ENCODE results near the gene TMOD2.

TMOD2 gene

DNA sequence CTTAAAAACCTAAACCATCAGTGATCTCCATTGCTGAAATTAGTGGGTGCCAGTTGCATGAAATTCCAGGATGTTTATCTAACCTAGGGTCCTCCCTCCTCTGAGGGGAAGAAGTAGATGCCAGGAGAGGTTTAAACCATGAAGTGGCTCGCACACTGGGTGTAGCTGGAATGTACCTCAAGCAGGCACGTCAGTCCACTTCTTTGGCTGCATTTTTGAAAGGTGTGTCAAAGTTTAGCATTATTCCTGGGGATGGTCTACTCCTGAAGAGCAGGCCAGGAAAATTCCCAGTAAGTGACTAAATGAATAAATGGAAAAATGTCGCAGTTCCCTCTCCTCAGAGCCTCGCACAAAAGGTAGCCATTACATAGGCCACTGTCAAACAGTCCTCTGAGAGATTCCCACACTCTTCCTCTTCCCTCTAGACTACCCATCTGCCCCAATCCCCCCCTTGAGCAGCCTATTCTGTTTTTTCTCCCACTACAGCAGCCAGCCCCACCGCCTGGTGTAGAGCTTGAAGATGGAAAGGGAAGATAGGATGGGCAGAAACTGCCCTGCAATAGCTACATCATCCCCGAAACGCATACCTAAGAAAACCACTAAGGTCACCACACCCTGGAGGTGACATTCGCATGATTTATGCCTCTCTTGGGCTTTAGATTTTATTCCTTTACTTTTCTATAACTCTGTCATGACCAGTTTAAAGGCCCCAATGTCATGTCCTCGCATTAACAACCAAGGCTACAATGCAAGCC lies 77.4 kb downstream of the TMOD2 start:
- DNase-seq, result no peak

DNA sequence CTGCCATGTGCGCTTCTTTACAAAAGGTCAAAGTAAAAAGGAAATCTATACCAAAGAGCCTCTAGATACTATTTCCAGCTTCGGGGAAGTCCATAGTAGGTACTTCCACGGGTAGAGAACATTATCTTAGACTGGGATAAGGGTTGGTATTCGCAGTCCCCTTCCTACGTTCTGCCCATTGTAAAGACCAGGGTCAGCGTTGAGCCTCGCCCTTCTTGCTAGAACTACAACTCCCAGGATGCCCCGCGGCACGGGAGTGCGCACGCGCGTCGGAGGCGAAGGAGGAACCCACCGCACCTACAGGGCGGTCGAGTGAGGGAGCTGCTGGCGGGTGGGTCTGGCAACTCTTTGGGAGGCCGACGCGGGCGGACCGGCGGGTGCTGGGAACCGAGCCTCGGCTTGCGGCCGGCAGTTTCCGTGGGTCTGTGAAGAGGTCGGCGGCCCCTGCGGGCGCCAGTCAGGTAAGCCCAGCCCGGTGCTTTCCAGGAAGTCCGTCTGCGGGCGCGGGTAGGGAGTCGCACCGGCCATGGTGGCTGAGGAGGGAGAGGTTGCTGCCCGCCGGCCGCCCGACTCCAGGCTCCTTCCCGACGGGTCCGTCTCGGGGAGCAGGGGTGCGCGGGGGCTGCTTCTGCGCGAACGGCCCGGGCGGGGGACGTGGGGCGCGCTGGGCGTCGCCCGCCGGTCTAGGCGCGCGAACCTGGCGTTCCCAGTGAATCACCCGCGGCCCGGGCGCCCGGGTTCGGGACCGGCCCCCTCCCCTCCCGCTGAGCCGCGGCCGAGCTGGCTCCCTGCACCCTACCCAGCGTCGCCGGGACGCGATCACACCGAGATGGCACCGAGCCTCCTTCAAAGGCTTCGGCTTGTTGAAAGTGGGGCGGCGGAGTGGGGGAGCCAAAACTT lies 78.2 kb downstream of the TMOD2 start, which contains the start of gene TMOD3:
Gene TMOD3 (plus strand): TSS at position 278 of the 900 bp plus-strand sequence. CDS start 33,232 bp downstream, outside the sequence.
- peak; percentile 83 for DNase-seq

DNA sequence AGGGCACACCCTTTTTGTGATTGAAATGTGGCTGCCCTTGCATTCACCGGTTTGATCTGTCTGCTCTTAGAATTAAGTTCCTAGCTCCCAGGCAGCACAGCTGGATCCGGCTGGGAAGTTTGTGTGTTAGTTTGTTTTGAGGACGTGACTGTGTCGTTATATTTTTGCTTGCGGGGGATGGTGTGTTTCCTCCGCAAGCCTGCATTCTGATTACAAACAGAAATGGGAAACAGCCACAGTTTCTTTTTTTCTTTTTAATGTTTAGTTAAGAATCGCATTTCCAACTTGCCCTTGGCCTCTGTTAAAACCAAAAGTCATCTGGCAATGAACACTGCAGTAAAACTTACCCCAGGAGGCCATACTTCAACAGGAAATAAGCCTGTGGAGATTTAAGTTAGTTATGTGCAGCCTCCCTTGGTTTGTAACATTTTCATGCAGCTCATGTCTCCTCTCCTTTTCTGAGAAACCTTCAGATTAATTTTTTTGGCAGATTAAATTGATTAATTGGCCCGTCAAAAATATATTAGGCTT lies 78.9 kb downstream of the TMOD2 start:
- DNase-seq, result no peak

DNA sequence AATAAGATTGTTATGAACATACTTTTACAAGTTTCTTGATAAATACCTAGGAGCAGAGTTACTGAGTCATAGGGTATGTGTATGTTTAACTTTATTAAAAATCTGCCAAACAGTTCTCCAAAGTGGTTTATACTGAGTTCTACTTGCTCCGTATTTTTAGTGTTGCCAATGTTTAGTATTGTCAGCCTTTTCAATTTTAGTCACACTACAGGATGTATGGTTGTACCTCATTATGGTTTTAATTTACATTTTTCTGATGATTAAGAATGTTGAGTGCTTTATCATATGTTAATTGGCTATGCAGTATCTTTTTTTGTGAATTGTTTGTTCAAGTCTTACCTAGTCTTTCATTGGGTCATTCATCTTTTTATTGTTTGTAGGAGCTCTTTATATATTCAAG lies 82.4 kb downstream of the TMOD2 start:
- DNase-seq, result no peak

DNA sequence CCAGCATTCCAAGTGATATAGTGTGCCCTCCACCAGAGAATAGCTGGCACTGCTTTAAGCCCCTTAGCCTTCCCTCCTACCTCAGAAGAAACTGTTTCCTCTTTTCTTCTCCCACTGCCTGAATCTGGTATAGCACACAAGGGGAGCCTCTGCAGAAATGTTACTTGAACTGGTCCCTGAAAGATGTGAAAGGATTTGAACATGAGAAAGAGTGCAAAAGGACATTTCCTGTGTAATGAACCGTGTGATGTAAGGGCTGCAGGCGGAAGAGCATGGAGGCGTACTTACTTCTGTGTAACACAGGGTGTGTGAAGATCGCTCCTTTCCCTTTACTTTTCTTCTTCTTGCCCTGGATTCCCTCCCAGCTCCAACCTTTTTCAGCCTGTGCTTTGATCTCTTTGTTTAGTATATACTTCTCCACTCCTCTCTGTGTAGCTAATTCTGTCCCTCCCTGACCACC lies 86.4 kb downstream of the TMOD2 start:
- DNase-seq, result peak; percentile 7

DNA sequence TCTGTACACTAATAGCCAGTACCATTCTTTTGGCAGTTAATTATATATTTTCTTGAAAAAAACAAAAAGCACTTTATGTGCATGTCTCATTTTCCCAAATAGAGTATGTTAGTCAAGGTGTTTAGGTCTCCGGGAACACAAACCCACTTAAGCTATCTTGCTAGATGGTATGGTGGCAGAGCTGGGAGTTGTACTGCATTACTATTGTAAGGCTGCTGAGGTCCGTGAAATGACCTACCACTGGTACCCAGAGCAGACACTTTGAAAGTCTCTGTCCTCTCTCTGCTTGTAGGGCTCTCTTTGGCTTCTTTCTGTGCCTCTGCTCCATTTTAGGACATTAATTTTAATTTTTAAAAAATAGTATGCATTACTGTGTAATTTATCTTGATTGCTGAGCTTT lies 86.9 kb downstream of the TMOD2 start:
- DNase-seq, result no peak

DNA sequence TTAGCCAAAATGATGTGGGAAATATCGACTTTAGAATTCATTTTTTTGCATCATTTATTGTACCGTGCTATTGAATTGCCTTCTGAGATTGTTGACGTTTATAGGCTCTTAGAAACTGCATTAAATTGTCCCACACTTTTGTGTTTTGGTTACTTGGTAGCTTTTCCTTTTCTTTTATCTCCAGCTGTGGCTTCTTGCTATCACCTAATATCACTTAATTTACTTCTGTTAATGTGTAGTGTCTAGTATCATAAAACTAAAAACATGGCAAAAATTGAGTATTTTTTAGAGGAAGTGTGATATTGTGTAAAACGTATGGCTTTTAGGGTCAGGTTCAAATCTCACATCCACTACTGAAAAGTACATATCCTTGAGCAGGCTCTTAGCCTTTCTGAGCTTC lies 89.3 kb downstream of the TMOD2 start:
- DNase-seq, result no peak

DNA sequence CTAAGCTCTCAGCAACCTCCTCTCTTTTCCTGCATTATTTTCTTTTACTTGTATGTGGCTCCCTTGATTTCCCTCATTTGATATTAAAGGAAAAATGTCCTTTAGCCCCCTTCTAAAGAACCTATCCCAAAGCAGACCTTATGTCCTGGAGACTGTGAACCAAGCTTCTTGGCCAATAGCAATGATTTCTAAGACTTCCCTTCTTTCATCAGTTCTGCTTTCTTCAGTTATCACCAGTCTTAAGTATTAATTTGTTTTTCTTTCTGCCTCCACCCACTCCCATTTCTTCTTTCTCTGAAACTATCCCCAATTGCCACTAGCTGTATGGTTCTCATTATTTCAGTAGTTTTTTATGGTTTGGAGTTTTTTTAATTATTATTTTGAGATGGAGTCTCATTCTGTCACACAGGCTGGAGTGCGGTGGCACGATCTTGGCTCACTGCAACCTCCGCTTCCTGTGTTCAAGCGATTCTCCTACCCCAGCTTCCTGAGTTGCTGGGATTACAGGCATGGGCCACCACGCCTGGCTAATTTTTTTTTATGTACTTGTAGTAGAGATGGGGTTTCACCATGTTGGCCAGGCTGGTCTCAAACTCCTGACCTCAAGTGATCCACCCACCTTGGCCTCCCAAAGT lies 90.1 kb downstream of the TMOD2 start:
- no peak for DNase-seq

DNA sequence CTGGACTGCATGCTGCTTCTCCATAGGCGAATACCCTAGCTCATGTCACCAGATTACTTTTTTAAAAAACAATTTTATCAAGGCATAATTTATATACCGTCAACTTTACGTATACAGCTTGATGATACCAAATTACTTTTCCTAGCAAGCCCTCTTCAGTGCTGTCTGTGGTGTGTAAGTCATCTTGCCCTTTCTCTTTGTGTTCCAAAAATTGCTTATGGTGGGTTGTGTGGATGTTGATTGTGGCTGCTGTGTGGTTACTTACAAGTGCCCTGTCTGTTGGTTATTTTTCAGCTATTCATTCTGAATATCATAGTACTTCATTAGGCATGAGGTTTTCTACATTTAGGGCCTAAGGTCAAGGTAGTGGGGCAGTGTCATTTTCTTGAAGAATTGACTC lies 90.9 kb downstream of the TMOD2 start:
- DNase-seq, result no peak

DNA sequence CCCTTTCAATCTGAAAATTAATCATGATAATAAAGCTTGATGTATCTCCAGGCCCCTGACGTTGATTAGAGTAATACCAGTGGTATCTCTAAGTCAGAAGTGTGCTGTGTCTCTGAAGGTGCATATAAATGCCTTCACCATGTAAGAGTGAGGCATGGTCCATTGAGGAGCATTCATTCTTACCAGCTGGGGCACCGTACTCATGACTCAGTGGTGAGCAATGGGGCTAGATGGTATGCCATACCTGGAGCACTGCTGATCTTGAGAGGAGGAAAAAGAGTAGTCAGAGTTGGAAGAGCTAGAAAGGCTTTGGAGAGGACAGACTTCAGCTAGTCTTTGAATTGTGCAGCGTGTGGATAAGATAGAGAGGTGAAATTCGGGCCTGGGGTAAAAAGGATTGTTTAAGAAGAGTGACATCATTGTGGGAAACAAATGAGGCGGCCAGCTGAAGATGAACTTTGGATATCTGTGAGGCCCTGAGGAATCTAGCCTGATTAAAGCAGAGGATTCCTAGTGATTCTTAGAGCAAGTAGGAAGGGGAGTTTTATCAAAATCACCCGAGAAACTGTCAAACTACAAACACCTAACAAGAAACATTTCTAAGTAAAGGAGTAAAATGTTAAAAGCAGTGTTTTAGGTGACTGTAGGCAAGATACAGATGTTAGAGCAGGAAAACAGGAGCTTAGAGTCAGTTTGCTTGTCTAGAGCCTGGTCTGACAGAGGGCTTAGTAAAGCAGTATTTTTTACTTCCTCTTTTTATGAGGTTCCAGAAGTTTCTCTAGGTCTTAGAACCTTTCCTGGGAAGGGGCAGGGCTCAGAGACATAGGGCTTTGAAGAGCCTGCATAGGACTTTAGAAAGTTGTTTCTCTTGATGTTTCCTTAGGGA lies 91.7 kb downstream of the TMOD2 start:
- DNase-seq, result no peak

DNA sequence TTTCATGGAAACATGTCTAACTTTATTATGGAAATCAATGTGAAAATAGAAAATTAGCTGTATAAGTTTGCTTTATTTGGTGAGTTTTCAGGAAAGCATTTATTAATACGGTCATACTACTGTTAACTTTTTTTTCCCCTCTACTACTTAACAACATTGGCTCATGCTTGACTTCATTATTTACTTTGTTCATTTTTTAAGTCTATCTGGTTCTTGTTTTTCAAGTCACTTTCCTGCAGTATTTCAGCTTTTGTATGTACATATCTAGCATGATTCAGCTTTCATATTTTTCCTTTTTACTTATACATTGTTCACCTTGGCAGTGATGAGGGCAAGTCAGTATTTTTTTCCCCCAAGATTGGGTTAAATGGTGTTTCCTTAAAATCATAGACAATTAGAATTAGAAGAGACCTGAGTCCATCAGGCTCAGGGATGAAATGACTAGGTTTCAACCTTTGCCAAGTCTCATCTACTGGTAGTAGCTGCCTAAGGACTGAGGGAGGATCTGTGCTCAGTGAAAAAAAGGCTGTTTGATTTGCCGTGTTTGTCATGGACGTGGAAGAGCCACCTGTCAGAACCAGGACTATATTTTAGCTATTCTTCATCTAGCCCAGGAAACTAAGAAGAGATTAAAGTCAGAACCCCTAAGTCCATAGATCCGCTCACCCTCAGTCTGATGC lies 93.5 kb downstream of the TMOD2 start:
- no peak for DNase-seq

DNA sequence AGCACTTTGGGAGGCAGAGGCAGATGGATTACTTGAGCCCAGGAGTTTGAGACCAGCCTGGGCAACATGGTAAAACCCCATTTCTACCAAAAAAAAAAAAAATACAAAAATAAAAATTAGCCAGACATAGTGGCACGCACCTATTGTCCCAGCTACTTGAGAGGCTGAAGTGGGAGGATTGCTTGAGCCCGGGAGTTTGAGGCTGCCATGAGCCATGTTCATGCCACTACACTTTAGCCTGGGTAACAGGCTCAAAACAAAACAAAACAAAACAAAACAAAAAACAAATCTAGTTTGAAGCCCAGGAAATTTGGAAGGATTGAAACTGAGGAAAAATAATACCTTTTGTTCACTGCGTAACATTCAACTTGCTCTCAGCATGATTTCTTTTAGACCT lies 94.7 kb downstream of the TMOD2 start:
- DNase-seq, result no peak

DNA sequence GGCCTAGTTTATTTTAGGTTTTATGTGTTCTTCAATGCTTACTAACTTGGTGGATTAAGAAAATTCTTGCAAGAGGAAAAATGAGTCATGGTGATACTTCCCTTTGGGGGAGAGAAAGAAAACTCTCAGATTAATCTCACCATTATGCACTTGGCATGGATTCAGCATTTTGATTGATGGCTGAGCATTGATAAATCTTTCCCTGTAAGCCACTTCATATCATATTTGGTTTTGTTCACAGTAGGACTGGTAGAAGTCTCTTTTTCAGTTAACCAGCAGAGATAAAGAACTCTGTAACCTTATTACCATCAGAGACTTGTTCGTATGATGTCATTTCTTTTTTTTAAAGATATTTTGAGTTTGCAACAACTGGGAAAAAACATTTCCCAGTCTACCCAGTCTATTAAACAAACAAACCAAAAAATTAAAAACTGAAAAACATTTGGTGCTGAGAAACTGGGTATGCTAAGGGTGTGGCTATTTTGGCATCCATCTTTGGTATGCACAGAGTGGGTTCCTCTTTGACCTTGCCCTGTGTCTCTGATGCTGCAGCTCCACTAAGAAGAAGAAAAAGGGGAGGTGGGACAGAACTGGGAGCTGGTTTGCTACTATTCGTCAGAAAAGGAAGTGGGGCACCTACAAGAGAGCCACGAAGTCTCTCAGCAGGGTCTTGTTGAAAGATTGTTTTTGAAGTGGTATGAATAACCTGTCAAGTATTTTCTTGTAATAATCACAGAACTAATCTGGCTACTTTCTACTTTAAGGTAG lies 95.2 kb downstream of the TMOD2 start:
- DNase-seq, result peak; percentile 26

DNA sequence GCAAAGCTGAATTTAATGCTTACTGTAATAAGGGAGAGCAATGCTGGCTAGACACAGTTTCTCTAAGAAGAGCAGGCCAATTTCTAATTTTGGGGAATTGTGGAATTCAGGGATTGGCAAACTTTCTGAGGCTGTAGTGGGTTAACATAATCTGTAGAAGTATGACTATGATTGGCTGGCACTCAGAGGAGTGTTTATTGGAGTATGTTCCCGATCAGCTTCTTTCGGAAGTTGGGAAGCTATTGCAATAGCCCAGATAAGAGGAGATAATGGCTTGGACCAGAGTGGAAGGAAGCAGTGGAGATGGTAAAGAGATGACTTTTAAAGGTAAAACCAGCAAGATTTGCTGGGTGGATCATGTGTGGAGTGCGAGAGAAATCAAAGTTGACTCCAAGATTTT lies 97.4 kb downstream of the TMOD2 start:
- DNase-seq, result no peak

DNA sequence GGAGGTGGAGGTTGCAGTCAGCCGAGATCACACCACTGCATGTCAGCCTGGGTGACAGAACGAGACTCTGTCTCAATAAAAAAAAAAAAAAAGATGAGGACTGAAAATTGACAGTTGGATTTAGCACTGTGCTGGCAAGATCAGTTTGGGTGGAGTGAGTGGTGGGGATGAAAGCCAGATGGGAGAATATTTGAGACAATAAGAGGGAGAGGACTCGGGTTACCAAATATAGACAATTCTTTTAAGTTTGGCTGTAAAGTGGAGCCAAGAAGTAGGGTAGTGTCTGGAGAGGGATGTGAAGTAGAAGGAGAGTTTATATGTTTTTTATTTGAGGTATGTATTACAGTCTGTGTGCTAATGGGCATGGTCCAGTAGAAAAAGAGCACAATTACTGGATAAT lies 98.5 kb downstream of the TMOD2 start:
- DNase-seq, result no peak

DNA sequence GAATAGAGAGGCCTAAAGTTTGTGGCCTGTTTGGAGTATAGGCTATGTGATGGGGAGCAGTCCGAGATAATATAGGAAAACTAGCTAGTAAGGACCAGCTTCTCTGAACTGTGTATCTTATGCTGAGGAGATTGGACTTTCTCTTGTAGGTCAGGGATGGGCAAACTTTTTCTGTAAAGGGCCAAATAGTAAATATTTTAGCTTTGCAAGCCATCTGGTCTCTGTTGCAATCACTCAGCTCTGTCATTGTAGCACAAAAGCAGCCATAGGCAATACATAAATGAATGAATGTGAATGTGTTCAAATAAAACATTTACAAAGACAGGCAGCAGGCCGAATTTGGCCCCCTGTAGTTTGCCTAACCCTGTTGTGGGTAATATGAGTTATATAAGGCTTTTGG lies 102.6 kb downstream of the TMOD2 start:
- no peak for DNase-seq

DNA sequence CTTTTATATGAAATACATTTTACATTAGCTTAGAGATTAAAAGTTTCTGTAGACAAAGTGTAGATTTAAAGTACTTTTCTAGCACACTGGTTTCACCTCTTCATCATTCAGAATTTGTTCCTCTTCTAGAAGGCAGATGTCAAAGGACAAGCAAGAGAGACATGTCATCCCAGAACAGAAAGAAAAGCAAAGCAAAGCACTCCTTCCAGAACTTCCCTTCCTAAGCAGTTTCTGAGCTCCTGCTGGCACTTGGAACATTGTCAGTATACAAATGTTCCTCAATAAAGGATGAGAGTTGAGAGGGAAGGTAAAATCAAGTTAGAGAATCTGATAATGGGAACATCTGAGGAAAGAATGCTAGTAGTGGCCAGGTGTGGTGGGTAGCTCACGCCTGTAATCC lies 104.2 kb downstream of the TMOD2 start:
- no peak for DNase-seq

DNA sequence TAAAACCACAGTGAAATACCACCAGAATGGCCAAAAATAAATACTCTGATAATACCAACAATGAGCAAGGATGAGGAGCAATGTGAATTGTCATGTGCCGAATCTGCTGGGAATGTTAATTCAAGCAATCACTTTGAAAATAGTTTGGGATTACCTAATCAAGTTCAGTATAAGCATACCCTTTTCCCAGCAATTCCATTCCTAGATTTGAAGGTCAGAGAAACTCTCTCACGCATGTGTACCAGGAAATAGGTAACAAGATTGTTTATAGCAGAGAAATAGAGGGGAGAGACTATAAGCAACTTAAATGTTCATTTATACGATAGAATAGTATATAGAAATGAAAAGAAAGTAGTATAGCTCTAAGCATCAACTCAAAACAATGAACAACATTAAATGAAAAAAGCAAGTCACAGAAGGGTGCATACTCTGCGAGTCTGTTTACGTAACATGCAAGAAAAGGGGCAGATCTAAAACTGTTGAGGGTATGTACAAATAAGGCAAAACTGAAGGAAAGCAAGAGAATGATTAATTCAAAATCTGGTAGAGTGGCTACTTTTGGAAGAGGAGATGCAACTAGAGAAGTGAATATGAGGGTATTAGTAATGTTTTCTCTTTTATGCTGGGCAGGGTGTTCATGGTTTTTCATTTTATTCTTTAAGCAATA lies 105.5 kb downstream of the TMOD2 start:
- DNase-seq, result no peak

DNA sequence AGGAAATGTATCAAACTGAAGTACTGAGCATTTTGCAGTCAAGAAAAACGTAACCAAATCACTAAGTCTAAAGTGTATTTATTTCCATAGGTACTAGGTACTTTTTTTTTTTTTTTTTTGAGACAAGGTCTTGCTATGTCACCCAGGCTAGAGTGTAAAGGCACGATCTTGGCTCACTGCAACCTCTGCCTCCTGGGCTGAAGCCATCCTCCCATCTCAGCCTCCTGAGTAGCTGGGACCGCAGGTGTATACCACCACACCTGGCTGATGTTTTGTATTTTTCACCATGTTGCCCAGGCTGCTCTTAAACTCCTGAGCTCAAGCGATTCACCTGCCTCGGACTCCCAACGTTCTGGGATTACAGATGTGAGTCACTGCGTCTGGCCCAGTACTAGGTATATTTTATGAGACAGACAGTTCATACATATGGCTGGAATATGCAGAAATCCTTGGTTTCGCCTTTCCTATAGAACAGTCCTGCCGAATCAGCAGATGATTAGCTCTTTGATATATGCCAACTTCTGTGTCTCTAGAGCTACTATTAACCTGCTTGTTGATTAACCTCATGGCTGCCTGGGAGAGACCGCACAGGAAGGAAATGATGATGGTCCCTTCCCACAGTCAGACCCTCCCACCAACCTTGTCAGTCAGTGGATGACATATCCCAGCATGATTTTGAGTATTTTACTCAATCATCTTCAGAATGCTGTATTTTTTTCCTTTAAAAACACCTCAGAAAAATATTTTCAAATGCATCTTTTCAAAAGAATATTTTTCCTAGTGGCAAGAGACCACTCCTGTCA lies 110.4 kb downstream of the TMOD2 start:
- DNase-seq, result no peak

All from GDM1 (cell line).